HepG2 (cell line): ENCODE measurements around the gene COL5A1. TPM values are rescaled to one million over a fixed set of nuclear protein-coding genes. Genes with fewer than 3 reads are reported as not detected.
"Not testable (repeated sequence)": the region's sequence is repeated elsewhere in the genome, so short reads cannot be mapped to it uniquely, and the experiment has no call there.

ENCODE experiments used
- ATAC-seq: fragments of 200-7000 bp; cut with Tn5 transposase; 3 replicates; pipeline ENCODE4 v1.9.1; 2020; ENCODE audit warnings: mild to moderate bottlenecking, moderate library complexity
- BruUV-seq: library from RNA; stranded (reverse); fragments of 400-500 nt; replicated peaks from 2 replicates; lab custom pipeline; 2021; lab: Mats Ljungman, UMichigan
- CTCF ChIA-PET: fragments of 300-600 bp; formaldehyde crosslinking; extraction: SDS; loops from one replicate; lab custom pipeline; 2021; ENCODE audit warnings: low total read pairs, inconsistent platforms, low intra/inter-chr PET ratio; lab: Yijun Ruan, JAX
- POLR2A ChIA-PET: fragments of 350-600 bp; sonication (Branson Sonifier 250); formaldehyde crosslinking; loops from one replicate; lab custom pipeline; 2020; ENCODE audit warnings: antibody characterized with exemption, inconsistent platforms; lab: Yijun Ruan, JAX
- DNase-seq: peaks from one replicate; pipeline ENCODE4 v3.0.0-alpha.2; 2015; ENCODE audit warnings: low spot score
- FAIRE-seq: peaks from 3 replicates; lab custom pipeline; 2011; peaks lifted over from hg19 to GRCh38; lab: Jason Lieb, UNC
- H2AFZ ChIP-seq: one replicate; pipeline ENCODE4 v1.6.1; 2011; ENCODE audit warnings: low read length, inconsistent platforms
- H3K27ac ChIP-seq: fragments of 300-600 bp; 3 replicates; pipeline ENCODE4 v1.8.0; 2011; ENCODE audit warnings: mixed run types, mild to moderate bottlenecking, mixed read lengths, low read length, inconsistent platforms; ENCODE audit not compliant: insufficient read depth; ENCODE audit errors: extremely low read length
- H3K27me3 ChIP-seq, 2 experiments: fragments of 200-600 bp in 1 of 2; 2 replicates in 1 of 2; 3 replicates in 1 of 2; pipeline versions ENCODE4 v1.6.0 to v1.8.0; 2011; ENCODE audit warnings: low read length in 2 of 2, mild to moderate bottlenecking in 2 of 2, moderate library complexity in 2 of 2, inconsistent platforms in 1 of 2; ENCODE audit not compliant: insufficient read depth in 2 of 2, control insufficient read depth in 1 of 2
- H3K36me3 ChIP-seq, 2 experiments: fragments of 200-600 bp in 1 of 2; replicated peaks in 1 of 2; 2 replicates in 1 of 2; 3 replicates in 1 of 2; pipeline versions ENCODE4 v1.5.1 to v1.8.0; 2011; ENCODE audit warnings: low read length in 2 of 2, inconsistent platforms in 1 of 2; ENCODE audit not compliant: insufficient read depth in 2 of 2, control insufficient read depth in 1 of 2
- H3K4me1 ChIP-seq: 2 replicates; pipeline ENCODE4 v1.5.1; 2012; ENCODE audit warnings: low read length, inconsistent platforms; ENCODE audit not compliant: insufficient read depth
- H3K4me2 ChIP-seq: 2 replicates; pipeline ENCODE4 v1.6.0; 2011; ENCODE audit warnings: low read depth, low read length, inconsistent platforms
- H3K4me3 ChIP-seq, 3 experiments: fragments of 200-600 bp in 1 of 3; sonication (generic), shearing (Covaris generic) in 1 of 3; replicated peaks in 1 of 3; 2 replicates each; pipeline ENCODE4 v1.5.1; 2011 to 2016; ENCODE audit warnings: low read length in 3 of 3, inconsistent platforms in 2 of 3, low read depth in 2 of 3, mild to moderate bottlenecking in 2 of 3, control low read depth in 1 of 3, mixed read lengths in 1 of 3; ENCODE audit not compliant: insufficient read depth in 1 of 3
- H3K79me2 ChIP-seq: one replicate; pipeline ENCODE4 v1.6.1; 2011; ENCODE audit warnings: low read length, inconsistent platforms; ENCODE audit not compliant: insufficient read depth
- H3K9ac ChIP-seq: 2 replicates; pipeline ENCODE4 v1.6.0; 2011; ENCODE audit warnings: mild to moderate bottlenecking, low read depth, low read length, inconsistent platforms; ENCODE audit not compliant: insufficient read depth
- H3K9me3 ChIP-seq: 2 replicates; pipeline ENCODE4 v1.5.1; 2012; ENCODE audit warnings: mild to moderate bottlenecking, low read length
- H4K20me1 ChIP-seq: 2 replicates; pipeline ENCODE4 v1.6.0; 2011; ENCODE audit warnings: inconsistent platforms, mild to moderate bottlenecking, low read length, moderate library complexity; ENCODE audit not compliant: insufficient read depth
- EED ChIP-seq: sonication (generic); formaldehyde crosslinking; IDR thresholded peaks from 2 replicates; pipeline ENCODE4 v1.5.0; 2020; ENCODE audit warnings: mild to moderate bottlenecking, missing genetic modification reagents
- HNRNPK ChIP-seq: fragments of 200-400 bp; formaldehyde crosslinking; IDR thresholded peaks from 2 replicates; pipeline ENCODE4 v1.6.1; 2018; ENCODE audit warnings: low read length, low read depth, moderate library complexity, mild to moderate bottlenecking; ENCODE audit not compliant: poor library complexity, severe bottlenecking
- WGBS: methylation state at CpG from one replicate; pipeline ENCODE4 v1.1.6; 2017; ENCODE audit warnings: low lambda C conversion rate; 5-methylcytosine and 5-hydroxymethylcytosine counted together
- in situ Hi-C: cut with HindIII; loops from 2 replicates; pipeline ENCODE4 v1.10.0; 2017; ENCODE audit warnings: low pct_unique_long_range_greater_than_20kb; ENCODE audit not compliant: extremely low pct_ligation_motif_present
- intact Hi-C: fragments of 100-400 bp; cut with micrococcal nuclease; formaldehyde crosslinking; loops from one replicate; pipeline ENCODE4 v1.10.0; 2022; ENCODE audit not compliant: unreplicated experiment
- polyA plus RNA-seq, 8 experiments: library from polyadenylated mRNA; depleted of rRNA in 3 of 8; stranded (reverse) in 7 of 8; unstranded in 1 of 8; fragments of >200 nt; fragmentation: Illumina TruSeq in 4 of 8; extraction: Trizol in 4 of 8; gene quantifications; 2 replicates each; pipeline versions ENCODE4 v1.2.1 to v1.2.3, GENCODE V29; 2011 to 2016; ENCODE audit warnings: low read depth in 4 of 8, missing spikeins in 1 of 8, mixed read lengths in 1 of 8; ENCODE audit not compliant: insufficient read depth in 1 of 8
- total RNA-seq, 5 experiments: library from RNA; depleted of rRNA; stranded (reverse); fragments of >200 nt; fragmentation: Illumina TruSeq; extraction: Trizol; gene quantifications; 2 replicates each; pipeline ENCODE4 v1.2.3, GENCODE V29; 2016; ENCODE audit warnings: low read depth in 1 of 5

COL5A1 gene
- total and polyA plus RNA-seq, 2 of the 13 experiments (the other 11 are each of a cell fraction or from before 2014, with no cell fraction given), result not detected

DNA sequence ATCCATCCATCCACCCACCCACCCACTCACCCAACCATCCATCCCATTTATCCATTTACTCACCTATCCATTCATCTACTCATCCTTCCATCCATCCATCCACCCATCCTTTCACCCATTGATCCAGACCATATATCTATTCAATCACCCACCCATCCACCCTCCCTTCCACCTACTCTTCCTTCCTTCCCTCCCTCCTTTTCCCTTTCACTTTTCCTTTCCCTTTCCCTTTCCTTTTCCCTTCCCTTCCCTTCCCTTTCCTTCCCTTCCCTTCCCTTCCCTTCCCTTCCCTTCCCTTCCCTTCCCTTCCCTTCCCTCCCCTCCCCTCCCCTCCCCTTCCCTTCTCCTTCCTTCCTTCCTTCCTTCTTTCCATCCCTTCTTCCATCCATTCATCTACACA lies 27.4 kb downstream of the COL5A1 start:
- TF ChIP-seq HNRNPK, result peak; percentile 70
- DNase-seq, ATAC-seq, intact Hi-C loops, H4K20me1 ChIP-seq, CTCF ChIA-PET, POLR2A ChIA-PET, H3K9me3 ChIP-seq, H3K79me2 ChIP-seq, H3K4me3 ChIP-seq, H3K27ac ChIP-seq, H3K36me3 ChIP-seq, H3K4me2 ChIP-seq, BruUV-seq, FAIRE-seq, H2AFZ ChIP-seq, H3K9ac ChIP-seq, H3K4me1 ChIP-seq, in situ Hi-C loops: not testable (repeated sequence)
- H3K27me3 ChIP-seq, result peaks cover 1 to 22% of the 10 kb centered on the region in 2 experiments; a peak in 3 of 5 replicates

DNA sequence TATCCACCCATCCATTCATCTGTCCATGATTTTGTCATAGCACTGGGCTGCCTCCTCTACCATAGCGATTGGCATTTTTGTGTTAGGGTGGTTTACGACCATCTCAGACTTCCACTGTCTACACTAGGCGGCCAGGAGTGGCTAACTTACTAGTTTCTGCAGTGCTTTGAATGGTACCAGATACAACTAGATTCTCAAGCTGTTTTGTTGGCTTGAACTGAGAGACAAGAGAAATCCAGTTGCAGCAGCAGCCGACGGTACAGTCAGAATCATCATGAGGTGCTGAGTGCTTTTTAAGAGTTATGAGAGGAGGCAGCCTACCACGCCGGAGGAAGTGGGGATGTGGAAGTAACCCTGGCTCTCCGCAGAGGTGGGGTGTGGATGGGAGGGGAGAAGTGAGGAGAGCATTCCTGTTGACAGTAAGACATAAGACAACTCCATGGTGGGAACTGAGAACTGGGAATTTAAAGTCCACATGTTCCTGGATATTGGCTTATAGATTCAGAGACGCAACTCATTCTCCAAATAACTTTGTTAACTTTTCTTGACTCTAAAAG lies 27.9 kb downstream of the COL5A1 start:
- POLR2A ChIA-PET, result no interaction called here
- no peak overlapping the region for H3K9ac ChIP-seq
- H3K9me3 ChIP-seq, result no peaks in the 10 kb centered on the region
- H3K79me2 ChIP-seq, result no peaks in the 10 kb centered on the region
- H4K20me1 ChIP-seq, result no peaks in the 10 kb centered on the region
- H3K4me3 ChIP-seq, result no peak overlapping the region
- no peak for FAIRE-seq
- intact Hi-C loops, result no loop called here
- no peak for DNase-seq
- no peak for ATAC-seq
- H3K27me3 ChIP-seq, result peaks cover under 1 to 21% of the 10 kb centered on the region in 2 experiments; a peak in 3 of 5 replicates
- H3K4me1 ChIP-seq, result no peaks in the 10 kb centered on the region
- TF ChIP-seq HNRNPK, result peak; percentile 49
- no peak for TF ChIP-seq EED (CRISPR knock-in tag)
- TF ChIP-seq, all 625 proteins: peak for 1
- no peak overlapping the region for H2AFZ ChIP-seq
- no peak overlapping the region for H3K4me2 ChIP-seq
- in situ Hi-C loops, result no loop called here
- no peaks in the 10 kb centered on the region for H3K36me3 ChIP-seq
- WGBS, result 3% methylated on average over 9 of the region's 9 CpGs
- CTCF ChIA-PET, result no interaction called here
- H3K27ac ChIP-seq, result no peak overlapping the region
- BruUV-seq, result no TSS peak
